H1 (cell line): Measurements from ENCODE around the gene SMIM24. TPM values are rescaled to one million over a fixed set of nuclear protein-coding genes. Genes with fewer than 3 reads are reported as not detected.

Source experiments
- BRCA1 ChIP-seq: IDR thresholded peaks from 2 replicates; pipeline ENCODE4 v1.6.1; 2012; ENCODE audit warnings: low read depth, low read length, improper control_type of control experiment
- CHD1 ChIP-seq: IDR thresholded peaks from 2 replicates; pipeline ENCODE4 v1.6.1; 2012; ENCODE audit warnings: low read depth, low read length, improper control_type of control experiment
- HDAC2 ChIP-seq, 2 experiments: fragments of 300-600 bp in 1 of 2; sonication (generic) in 1 of 2; IDR thresholded peaks; 2 replicates each; pipeline ENCODE4 v1.6.1; 2011 to 2012; ENCODE audit warnings: low read depth in 2 of 2, low read length in 2 of 2, mild to moderate bottlenecking in 2 of 2, moderate library complexity in 2 of 2, borderline replicate concordance in 1 of 2, inconsistent platforms in 1 of 2
- MAFK ChIP-seq: IDR thresholded peaks from 2 replicates; pipeline ENCODE4 v1.6.1; 2012; ENCODE audit warnings: low read depth, mild to moderate bottlenecking, improper control_type of control experiment, low read length
- RXRA ChIP-seq: IDR thresholded peaks from 2 replicates; pipeline ENCODE4 v1.6.1; 2011; ENCODE audit warnings: low read depth, mild to moderate bottlenecking, low read length, moderate library complexity; ENCODE audit not compliant: insufficient read depth
- TBP ChIP-seq: IDR thresholded peaks from 2 replicates; pipeline ENCODE4 v1.6.1; 2011; ENCODE audit warnings: low read depth, low read length, improper control_type of control experiment
- YY1 ChIP-seq: IDR thresholded peaks from 2 replicates; pipeline ENCODE4 v1.6.1; 2011; ENCODE audit warnings: low read depth, mild to moderate bottlenecking, low read length
- polyA plus RNA-seq, 7 experiments: library from polyadenylated mRNA; depleted of rRNA in 3 of 7; stranded (reverse) in 5 of 7; unstranded in 2 of 7; fragments of >200 nt in 5 of 7; fragments of 200-250 nt in 2 of 7; gene quantifications; 1 replicate in 5 of 7; 2 replicates in 1 of 7; 4 replicates in 1 of 7; pipeline versions ENCODE4 v1.2.1 to v1.2.3, GENCODE V29; 2011 to 2013; ENCODE audit warnings: missing spikeins in 2 of 7, mixed read lengths in 2 of 7
- total RNA-seq: library from RNA; stranded (reverse); fragmentation: NEBNext Ultra II Directional; extraction: Animal tissue kit (Norgen Biotek cat#: 25700); gene quantifications from 2 replicates; pipeline ENCODE4 v1.2.1, GENCODE V29; 2021
- TF ChIP-seq, protein P1 (sequence below): IDR thresholded peaks from 2 replicates; pipeline ENCODE4 v1.6.1; 2011; ENCODE audit warnings: low read depth, mild to moderate bottlenecking, low read length; ENCODE audit not compliant: insufficient read depth
- TF ChIP-seq, protein P2 (sequence below): IDR thresholded peaks from 2 replicates; pipeline ENCODE4 v1.6.1; 2012; ENCODE audit warnings: low read length, inconsistent platforms

Gene SMIM24
- total and polyA plus RNA-seq, 2 of the 8 experiments (the other 6 are each of a cell fraction or from before 2014, with no cell fraction given): 3.8 to 4.5 TPM

DNA sequence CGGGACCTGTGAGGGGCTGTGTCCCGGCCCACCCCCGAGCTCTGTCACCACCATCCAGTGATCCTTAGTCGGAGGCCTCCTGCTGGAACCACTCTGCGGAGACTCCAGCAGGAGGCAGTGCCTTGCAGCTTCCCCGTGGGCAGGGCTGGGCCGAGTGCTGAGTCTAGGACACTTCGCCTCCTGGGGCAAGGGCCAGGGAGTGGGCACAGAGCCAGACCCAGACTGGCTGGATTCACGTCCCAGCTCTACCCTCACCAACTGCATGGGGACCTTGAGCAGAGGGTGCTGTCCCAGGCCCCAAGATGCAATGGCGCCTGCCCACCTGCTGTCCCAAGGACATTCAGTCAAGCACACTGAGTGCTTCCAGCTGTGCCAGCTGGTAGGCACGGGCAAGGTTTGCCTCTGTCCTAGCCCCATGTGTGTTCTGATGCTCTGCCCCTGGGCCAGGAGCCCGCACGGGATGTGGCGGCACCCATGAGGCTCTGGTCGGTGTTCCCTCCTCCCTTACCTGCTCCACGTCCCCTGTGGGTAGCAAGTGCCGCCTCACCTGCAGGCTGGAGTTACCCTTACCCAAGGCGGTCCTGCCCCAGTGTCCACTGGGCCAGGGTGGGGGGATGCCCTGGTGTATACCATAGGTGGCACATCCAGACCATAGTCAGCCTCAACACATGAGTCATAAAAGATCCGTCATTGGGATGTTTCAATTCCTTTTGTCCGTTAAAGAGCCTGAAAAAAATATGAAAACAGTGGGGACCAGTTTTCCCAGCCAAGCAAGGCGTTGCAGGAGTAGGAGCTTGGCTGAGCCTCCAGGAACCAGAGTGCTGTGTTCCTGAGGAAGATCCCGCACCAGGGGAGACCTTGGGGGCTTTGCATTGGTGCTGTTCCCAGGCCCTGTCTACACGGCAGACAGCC, 33.2 kb upstream of the SMIM24 start (continued):
- TF ChIP-seq MAFK: no peak
- TF ChIP-seq, protein P1, sequence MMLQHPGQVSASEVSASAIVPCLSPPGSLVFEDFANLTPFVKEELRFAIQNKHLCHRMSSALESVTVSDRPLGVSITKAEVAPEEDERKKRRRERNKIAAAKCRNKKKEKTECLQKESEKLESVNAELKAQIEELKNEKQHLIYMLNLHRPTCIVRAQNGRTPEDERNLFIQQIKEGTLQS: no peak
- TF ChIP-seq TBP: no peak
- TF ChIP-seq, protein P2, sequence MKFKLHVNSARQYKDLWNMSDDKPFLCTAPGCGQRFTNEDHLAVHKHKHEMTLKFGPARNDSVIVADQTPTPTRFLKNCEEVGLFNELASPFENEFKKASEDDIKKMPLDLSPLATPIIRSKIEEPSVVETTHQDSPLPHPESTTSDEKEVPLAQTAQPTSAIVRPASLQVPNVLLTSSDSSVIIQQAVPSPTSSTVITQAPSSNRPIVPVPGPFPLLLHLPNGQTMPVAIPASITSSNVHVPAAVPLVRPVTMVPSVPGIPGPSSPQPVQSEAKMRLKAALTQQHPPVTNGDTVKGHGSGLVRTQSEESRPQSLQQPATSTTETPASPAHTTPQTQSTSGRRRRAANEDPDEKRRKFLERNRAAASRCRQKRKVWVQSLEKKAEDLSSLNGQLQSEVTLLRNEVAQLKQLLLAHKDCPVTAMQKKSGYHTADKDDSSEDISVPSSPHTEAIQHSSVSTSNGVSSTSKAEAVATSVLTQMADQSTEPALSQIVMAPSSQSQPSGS: no peak
- TF ChIP-seq HDAC2 (IDR thresholded peaks at IDR 0.05; ENCODE audit: borderline replicate concordance in 1 of 2, low read depth in 2 of 2, low read length in 2 of 2): no peak
- TF ChIP-seq RXRA: no peak
- no peak for TF ChIP-seq BRCA1
- TF ChIP-seq YY1: no peak
- no peak for TF ChIP-seq CHD1
- TF ChIP-seq, all 59 proteins: peak for 0
